B cell (primary cell): ENCODE data around the gene ESRRB. TPM values are rescaled to one million over a fixed set of nuclear protein-coding genes. Genes with fewer than 3 reads are reported as not detected.

Experiments
- ATAC-seq: fragments of 200-7000 bp; cut with Tn5 transposase; one replicate; pipeline ENCODE4 v1.10.0; 2021; ENCODE audit warnings: low read depth, mild to moderate bottlenecking, moderate number of reproducible peaks, moderate library complexity
- CTCF ChIA-PET: fragments of 350-600 bp; sonication (Branson Sonifier 250); formaldehyde crosslinking; loops from one replicate; lab custom pipeline; 2021; ENCODE audit warnings: antibody characterized with exemption, inconsistent platforms; lab: Charles Lee
- POLR2A ChIA-PET: fragments of 350-600 bp; sonication (Branson Sonifier 250); formaldehyde crosslinking; loops from one replicate; lab custom pipeline; 2021; ENCODE audit warnings: antibody characterized with exemption; lab: Charles Lee
- DNase-seq: peaks from one replicate; pipeline ENCODE4 v3.0.0; 2013
- H2AFZ ChIP-seq: 2 replicates; pipeline ENCODE4 v1.6.1; 2012; ENCODE audit warnings: mild to moderate bottlenecking, low read depth, low read length; ENCODE audit not compliant: insufficient read depth, poor library complexity, severe bottlenecking
- H3K27ac ChIP-seq, 2 donors: 1 replicate in 1 of 2; 2 replicates in 1 of 2; pipeline ENCODE4 v1.5.1; 2012 to 2013; ENCODE audit warnings: low read length in 2 of 2, mild to moderate bottlenecking in 2 of 2, moderate library complexity in 1 of 2
- H3K27me3 ChIP-seq, 4 experiments: fragments of 200-600 bp in 1 of 4; sonication (generic) in 1 of 4; replicated peaks in 1 of 4; 1 replicate in 2 of 4; 2 replicates in 2 of 4; pipeline versions ENCODE4 v1.6.1 to v1.7.0; 2013 to 2016; ENCODE audit warnings: low read length in 3 of 4, mild to moderate bottlenecking in 2 of 4, mixed read lengths in 1 of 4, moderate library complexity in 1 of 4; ENCODE audit not compliant: insufficient read depth in 4 of 4, control insufficient read depth in 3 of 4; ENCODE audit errors: control extremely low read depth in 1 of 4
- H3K36me3 ChIP-seq, 2 experiments: replicated peaks in 1 of 2; 1 replicate in 1 of 2; 2 replicates in 1 of 2; pipeline versions ENCODE4 v1.6.1 to v1.7.1; 2013; ENCODE audit warnings: low read length in 1 of 2; ENCODE audit not compliant: insufficient read depth in 2 of 2, control insufficient read depth in 1 of 2; ENCODE audit errors: control extremely low read depth in 1 of 2, extremely low read depth in 1 of 2
- H3K4me1 ChIP-seq, 2 donors: fragments of 200-600 bp in 1 of 2; sonication (generic) in 1 of 2; 1 replicate in 1 of 2; 2 replicates in 1 of 2; pipeline versions ENCODE4 v1.5.1 to v1.6.1; 2013 to 2017; ENCODE audit warnings: low read length in 2 of 2; ENCODE audit not compliant: control insufficient read depth in 2 of 2, insufficient read depth in 2 of 2
- H3K4me2 ChIP-seq: replicated peaks from 2 replicates; pipeline ENCODE3; 2012; ENCODE audit warnings: mild to moderate bottlenecking, low read depth, low read length; ENCODE audit not compliant: poor library complexity, severe bottlenecking
- H3K4me3 ChIP-seq, 5 experiments: fragments of 200-600 bp in 1 of 5; sonication (generic) in 1 of 5; 1 replicate in 3 of 5; 2 replicates in 2 of 5; pipeline versions ENCODE4 v1.5.1 to v1.7.0; 2011 to 2016; ENCODE audit warnings: low read length in 4 of 5, mild to moderate bottlenecking in 4 of 5, low read depth in 2 of 5, control low read depth in 1 of 5, moderate library complexity in 1 of 5; ENCODE audit not compliant: insufficient read depth in 1 of 5; ENCODE audit errors: control extremely low read depth in 1 of 5, extremely low read depth in 1 of 5
- H3K79me2 ChIP-seq: fragments of 200-600 bp; sonication (generic); one replicate; pipeline ENCODE4 v1.6.0; 2016; ENCODE audit warnings: low read length; ENCODE audit not compliant: control insufficient read depth, insufficient read depth
- H3K9ac ChIP-seq: fragments of 200-600 bp; sonication (generic); 2 replicates; pipeline ENCODE4 v1.6.1; 2017; ENCODE audit warnings: mild to moderate bottlenecking, low read length, moderate library complexity
- H3K9me3 ChIP-seq, 3 donors: one replicate each; pipeline versions ENCODE4 v1.6.1 to v1.7.1; 2013; ENCODE audit warnings: low read length in 2 of 3; ENCODE audit not compliant: control insufficient read depth in 2 of 3, insufficient read depth in 1 of 3; ENCODE audit errors: control extremely low read depth in 1 of 3
- H4K20me1 ChIP-seq: 2 replicates; pipeline ENCODE4 v1.6.0; 2012; ENCODE audit warnings: mild to moderate bottlenecking, low read length; ENCODE audit not compliant: insufficient read depth, control insufficient read depth, poor library complexity, severe bottlenecking
- H3K27ac Mint-ChIP-seq: one replicate; pipeline ENCODE4 v1.8.0; 2021; ENCODE audit warnings: mixed read lengths
- H3K27me3 Mint-ChIP-seq: one replicate; pipeline ENCODE4 v1.8.0; 2021; ENCODE audit warnings: mixed read lengths
- H3K4me1 Mint-ChIP-seq: one replicate; pipeline ENCODE4 v1.8.0; 2021; ENCODE audit warnings: mixed read lengths
- H3K4me3 Mint-ChIP-seq: one replicate; pipeline ENCODE4 v1.8.0; 2021; ENCODE audit warnings: mixed read lengths
- H3K9me3 Mint-ChIP-seq: one replicate; pipeline ENCODE4 v1.8.0; 2022; ENCODE audit warnings: mixed read lengths; ENCODE audit not compliant: insufficient read depth
- CTCF ChIP-seq: fragments of 200-600 bp; IDR thresholded peaks from one replicate; pipeline ENCODE4 v1.8.0; 2022; ENCODE audit warnings: antibody characterized with exemption, mild to moderate bottlenecking
- EZH2 ChIP-seq: IDR thresholded peaks from 2 replicates; pipeline ENCODE4 v1.6.1; 2012; ENCODE audit warnings: borderline replicate concordance, low read depth, mild to moderate bottlenecking, moderate library complexity, low read length; ENCODE audit not compliant: insufficient read depth, poor library complexity, severe bottlenecking
- WGBS: methylation state at CpG from one replicate; pipeline ENCODE4 v1.1.5; 2013; ENCODE audit warnings: missing lambda C conversion rate; ENCODE audit not compliant: insufficient coverage; 5-methylcytosine and 5-hydroxymethylcytosine counted together
- intact Hi-C: fragments of 100-400 bp; cut with micrococcal nuclease; formaldehyde crosslinking; loops from one replicate; pipeline ENCODE4 v1.10.0; 2022
- polyA plus RNA-seq: library from polyadenylated mRNA; depleted of rRNA; stranded (reverse); fragments of >200 nt; gene quantifications from 2 replicates; pipeline ENCODE4 v1.2.3, GENCODE V29; 2012
- total RNA-seq, 2 donors: library from RNA; stranded (reverse); fragments of 120-200 nt in 1 of 2; gene quantifications; 1 replicate in 1 of 2; 2 replicates in 1 of 2; pipeline versions ENCODE4 v1.2.3 to v1.2.4, GENCODE V29; 2013 to 2022

The ESRRB gene
- total and polyA plus RNA-seq, 2 donors (not counting 1 experiment from before 2014, with no cell fraction given), result 0.13 TPM; not detected in 1

- Histone ChIP-seq H3K9ac (no peak overlapping the region), H2AFZ (no peak overlapping the region), H4K20me1 (no peaks in the 10 kb centered on the region), H3K4me3 (no peak overlapping the region), H3K36me3 (no peaks in the 10 kb centered on the region), H3K4me2 (no peak overlapping the region), H3K27ac (no peak overlapping the region), H3K79me2 (no peaks in the 10 kb centered on the region), H3K27me3 (peaks cover 0 to 3% (median 0%) of the 10 kb centered on the region in 4 experiments), H3K4me1 (no peaks in the 10 kb centered on the region), H3K9me3 (peaks cover 0 to 4% (median 0%) of the 10 kb centered on the region in 3 donors)
- DNase-seq (no peak), ATAC-seq (no peak)
- Mint-ChIP-seq H3K27me3 (peaks cover 12% of the 10 kb centered on the region), H3K4me1 (no peaks in the 10 kb centered on the region), H3K27ac (no peak overlapping the region), H3K4me3 (no peak overlapping the region), H3K9me3 (no peaks in the 10 kb centered on the region)
- intact Hi-C loops, result no loop called here
- TF ChIP-seq CTCF, result no peak
- no peak for TF ChIP-seq EZH2
- ChIA-PET POLR2A (no interaction called here), CTCF (no interaction called here)
Measured at GRCh38 chr14:76539130-76539529, 163.2 kb downstream of the ESRRB start.

GRCh38 chr14:76541594-76542219 is 165.8 kb downstream of the ESRRB start:
- TF ChIP-seq CTCF, result no peak
- TF ChIP-seq EZH2, result no peak
- Mint-ChIP-seq H3K9me3 (no peaks in the 10 kb centered on the region), H3K27ac (no peak overlapping the region), H3K27me3 (peaks cover 12% of the 10 kb centered on the region), H3K4me1 (no peaks in the 10 kb centered on the region), H3K4me3 (no peak overlapping the region)
- Histone ChIP-seq H4K20me1 (no peaks in the 10 kb centered on the region), H3K36me3 (no peaks in the 10 kb centered on the region), H3K4me3 (no peak overlapping the region), H3K9me3 (no peaks in the 10 kb centered on the region), H3K27ac (no peak overlapping the region), H3K4me1 (no peaks in the 10 kb centered on the region), H3K4me2 (no peak overlapping the region), H2AFZ (no peak overlapping the region), H3K79me2 (no peaks in the 10 kb centered on the region), H3K9ac (no peak overlapping the region), H3K27me3 (peaks cover 0 to 3% (median 0%) of the 10 kb centered on the region in 4 experiments)
- ATAC-seq (no peak), DNase-seq (no peak)
- 47% methylated on average over 4 of the region's 10 CpGs for WGBS
- CTCF ChIA-PET, result no interaction called here
- POLR2A ChIA-PET, result no interaction called here
- intact Hi-C loops, result no loop called here
